Measurements from ENCODE around the gene MFAP5.
"Not testable (repeated sequence)": the region's sequence is repeated elsewhere in the genome, so short reads cannot be mapped to it uniquely, and the experiment has no call there.

MFAP5 gene

GRCh38 chr12:8675591-8676036 is 13.0 kb upstream of the MFAP5 start:
- DNase-seq (ENCODE audit: low read depth in 2 of 2) = no peak

DNA sequence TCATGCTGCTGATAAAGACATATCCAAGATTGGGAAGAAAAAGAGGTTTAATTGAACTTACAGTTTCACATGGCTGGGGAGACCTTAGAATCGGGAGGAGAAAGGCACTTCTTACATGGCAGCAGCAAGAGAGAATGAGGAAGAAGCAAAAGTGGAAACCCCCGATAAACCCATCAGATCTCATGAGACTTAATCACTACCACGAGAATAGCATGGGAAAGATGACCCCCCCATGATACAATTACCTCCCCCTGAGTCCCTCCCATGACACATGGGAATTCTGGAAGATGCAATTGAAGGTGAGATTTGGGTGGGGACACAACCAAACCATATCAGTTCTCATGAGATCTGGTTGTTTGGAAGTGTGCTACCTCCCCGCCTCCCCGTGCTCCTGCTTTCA is 9.8 kb upstream of the MFAP5 start:
- DNase-seq (ENCODE audit: low read depth in 2 of 2) = no peak

GRCh38 chr12:8668441-8668840 is 5.8 kb upstream of the MFAP5 start:
- no peak for DNase-seq (ENCODE audit: low read depth in 2 of 2)

- no peak for DNase-seq (ENCODE audit: low read depth in 2 of 2)
These were observed 4.6 kb upstream of the MFAP5 start for GRCh38 chr12:8667270-8667669.

- DNase-seq (ENCODE audit: low read depth in 2 of 2) = no peak
These were observed 3.1 kb upstream of the MFAP5 start for GRCh38 chr12:8665759-8666158.

GRCh38 chr12:8664228-8664913 is 1.7 kb upstream of the MFAP5 start:
- DNase-seq (ENCODE audit: low read depth in 2 of 2) = no peak

GRCh38 chr12:8661751-8662150 is 875 bp downstream of the MFAP5 start:
- DNase-seq (ENCODE audit: low read depth in 2 of 2) = no peak

DNA sequence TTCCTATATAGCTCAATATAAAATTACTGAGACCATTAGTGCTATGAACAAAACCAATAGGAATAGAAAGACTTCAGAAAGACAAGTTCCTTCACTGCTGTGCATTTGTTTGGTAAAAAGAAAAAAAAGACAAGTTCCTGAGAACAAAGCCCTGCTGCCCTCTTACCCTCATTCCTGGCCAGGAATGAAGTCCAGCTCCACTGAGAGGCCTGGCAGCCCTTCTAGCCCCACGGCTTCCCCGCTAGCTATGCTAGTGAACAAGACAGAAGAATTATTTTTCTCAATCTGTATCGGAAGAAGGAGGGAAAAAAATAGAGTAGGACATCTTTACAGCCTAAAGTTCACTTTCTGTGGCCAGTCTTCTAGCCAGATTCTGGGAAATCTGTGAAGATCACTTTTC is 1.6 kb downstream of the MFAP5 start:
- no peak for DNase-seq (ENCODE audit: low read depth in 2 of 2)

GRCh38 chr12:8658346-8658745 is 4.3 kb downstream of the MFAP5 start:
- DNase-seq (ENCODE audit: low read depth in 2 of 2) = no peak

DNA sequence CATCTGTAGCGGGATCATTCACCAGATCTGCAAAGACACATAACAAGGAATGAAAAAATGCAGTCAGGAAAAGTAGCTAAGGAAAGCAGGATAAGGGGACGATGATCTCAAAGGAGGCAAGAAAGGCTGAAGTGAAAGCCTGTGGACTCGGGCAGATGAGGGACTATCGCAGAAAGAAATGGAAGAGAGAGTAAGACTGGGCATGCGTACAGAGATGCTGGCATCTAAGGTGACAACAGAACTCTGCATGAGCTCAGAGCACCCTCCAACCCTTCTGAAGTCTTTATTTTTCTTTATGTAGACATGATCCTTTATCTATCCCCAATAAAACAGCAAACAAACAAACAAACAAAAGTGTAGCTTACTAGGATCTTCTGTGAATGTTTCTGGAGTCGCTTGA is 7.2 kb downstream of the MFAP5 start:
- no peak for DNase-seq (ENCODE audit: low read depth in 2 of 2)

DNA sequence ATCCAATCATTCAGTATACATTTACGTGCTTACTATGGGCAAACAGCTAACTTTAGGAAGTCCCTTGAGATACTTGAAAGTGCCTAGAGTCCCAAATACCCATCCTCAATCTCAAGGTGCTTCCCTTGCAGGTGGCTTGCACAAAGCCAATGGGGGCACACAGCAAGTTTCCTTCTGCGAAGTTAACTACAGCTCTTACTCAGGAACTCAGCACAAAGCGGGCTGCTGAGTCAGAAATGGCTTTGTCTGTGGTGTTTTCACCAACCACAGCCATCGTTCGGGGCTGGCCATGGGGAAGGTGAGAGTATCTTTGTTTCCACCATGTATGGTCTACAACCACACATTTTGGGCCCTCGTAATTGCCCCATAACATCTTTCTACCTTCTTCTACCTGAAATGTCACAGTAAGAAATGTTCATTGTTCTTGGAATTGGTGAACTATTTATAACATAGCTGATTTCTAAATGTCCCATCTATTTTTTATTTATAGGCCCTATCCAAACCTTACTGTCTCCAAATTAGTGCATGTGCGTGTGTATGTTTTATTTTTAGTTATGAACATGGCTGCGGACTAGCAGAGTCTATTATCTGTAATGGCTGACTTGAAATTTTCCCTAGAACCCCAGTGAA is 13.9 kb downstream of the MFAP5 start:
- DNase-seq (ENCODE audit: low read depth in 2 of 2) = peak; percentile 66 to 73

- no peak for DNase-seq (ENCODE audit: low read depth in 2 of 2)
These were observed 14.7 kb downstream of the MFAP5 start for GRCh38 chr12:8647968-8648367.

GRCh38 chr12:8644345-8645248 is 18.0 kb downstream of the MFAP5 start:
- peak in 1 of 2 donors; percentile 43 for DNase-seq (ENCODE audit: low read depth in 2 of 2)

DNA sequence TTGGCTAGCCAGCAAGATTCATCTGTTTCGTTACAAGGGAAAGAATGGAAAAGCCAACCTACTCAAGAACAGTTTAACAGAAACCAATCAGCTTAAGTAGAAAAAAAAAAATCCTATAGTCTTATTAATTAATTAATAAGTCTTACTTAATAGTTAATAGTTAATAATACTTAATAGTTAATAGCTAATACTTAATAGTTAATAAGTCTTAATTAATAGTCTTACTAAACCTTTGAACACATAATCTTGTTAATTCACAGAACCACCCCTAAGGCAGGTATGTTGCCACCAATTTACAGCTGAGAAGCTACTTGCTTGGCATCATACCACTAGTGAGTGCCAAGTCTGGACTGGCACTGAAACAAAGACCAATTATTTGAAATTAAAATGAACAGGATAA is 19.9 kb downstream of the MFAP5 start:
- DNase-seq (ENCODE audit: low read depth in 2 of 2) = no peak

GRCh38 chr12:8639936-8640335 is 22.7 kb downstream of the MFAP5 start:
- no peak for DNase-seq (ENCODE audit: low read depth in 2 of 2)

DNA sequence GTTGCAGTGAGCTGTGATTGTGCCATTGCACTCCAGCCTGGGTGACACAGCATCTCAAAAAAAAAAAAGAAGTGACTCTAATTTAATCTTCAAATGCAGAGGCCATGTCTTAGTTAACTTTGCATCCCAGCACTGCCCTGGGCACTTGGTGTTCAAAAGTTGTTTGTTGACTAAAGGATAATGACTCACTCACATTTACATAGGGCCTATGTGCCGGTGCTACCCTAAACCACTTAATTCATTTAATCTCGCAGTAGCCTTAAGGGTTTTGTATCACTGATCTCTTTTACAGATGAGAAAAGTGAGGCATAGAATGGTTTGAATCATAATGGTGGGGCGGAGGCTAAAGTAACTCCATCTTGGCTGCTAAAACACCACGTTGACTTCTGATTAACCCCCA is 23.7 kb downstream of the MFAP5 start:
- no peak for DNase-seq (ENCODE audit: low read depth in 2 of 2)

DNA sequence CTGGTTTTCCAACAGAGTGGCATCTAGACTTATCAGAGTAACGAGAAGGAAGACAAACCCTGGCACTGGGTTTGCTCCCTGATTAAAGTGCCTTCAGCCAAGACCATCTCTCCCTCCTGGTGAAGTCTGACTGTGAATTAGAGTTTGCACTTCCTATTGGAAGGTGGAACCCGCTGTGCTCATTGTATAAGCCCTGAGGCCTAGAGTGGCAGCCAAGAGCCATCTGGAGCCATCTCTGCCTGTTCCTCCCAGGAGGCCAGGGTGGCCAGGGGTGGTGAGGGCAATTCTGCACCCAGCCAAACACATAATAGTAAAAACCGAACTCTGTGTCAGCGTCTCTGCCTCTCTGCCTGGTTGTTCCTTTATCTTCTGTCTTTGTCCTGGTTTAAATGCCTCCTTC is 25.0 kb downstream of the MFAP5 start:
- DNase-seq (ENCODE audit: low read depth in 2 of 2) = no peak

DNA sequence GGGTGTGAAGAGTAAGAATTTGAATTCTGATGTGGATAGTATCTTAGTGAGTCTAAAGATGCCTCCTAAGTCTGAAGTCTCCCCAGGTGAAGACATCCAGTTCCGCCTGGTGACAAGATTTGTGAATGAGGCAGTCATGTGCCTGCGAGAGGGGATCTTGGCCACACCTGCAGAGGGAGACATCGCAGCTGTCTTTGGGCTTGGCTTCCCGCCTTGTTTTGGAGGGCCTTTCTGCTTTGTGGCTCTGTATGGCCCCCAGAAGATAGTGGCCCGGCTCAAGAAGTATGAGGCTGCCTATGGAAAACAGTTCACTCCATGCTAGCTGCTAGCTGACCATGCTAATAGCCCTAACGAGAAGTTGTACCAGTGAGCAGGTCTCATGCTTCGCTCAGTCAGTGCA is 25.4 kb downstream of the MFAP5 start:
- no peak for DNase-seq (ENCODE audit: low read depth in 2 of 2)

DNA sequence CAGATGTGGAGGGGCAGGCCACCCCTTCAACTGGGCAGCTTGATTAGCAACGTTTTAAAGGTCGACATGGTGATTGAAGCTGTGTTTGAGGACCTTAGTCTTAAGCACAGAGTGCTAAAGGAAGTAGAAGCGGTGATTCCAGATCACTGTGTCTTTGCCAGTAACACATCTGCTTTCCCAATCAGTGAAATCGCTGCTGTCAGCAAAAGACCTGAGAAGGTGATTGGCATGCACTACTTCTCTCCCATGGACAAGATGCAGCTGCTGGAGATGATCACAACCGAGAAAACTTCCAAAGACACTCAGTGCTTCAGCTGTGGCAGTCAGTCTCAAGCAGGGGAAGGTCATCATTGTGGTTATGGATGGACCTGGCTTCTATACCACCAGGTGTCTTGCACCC is 26.0 kb downstream of the MFAP5 start:
- no peak for DNase-seq (ENCODE audit: low read depth in 2 of 2)

DNA sequence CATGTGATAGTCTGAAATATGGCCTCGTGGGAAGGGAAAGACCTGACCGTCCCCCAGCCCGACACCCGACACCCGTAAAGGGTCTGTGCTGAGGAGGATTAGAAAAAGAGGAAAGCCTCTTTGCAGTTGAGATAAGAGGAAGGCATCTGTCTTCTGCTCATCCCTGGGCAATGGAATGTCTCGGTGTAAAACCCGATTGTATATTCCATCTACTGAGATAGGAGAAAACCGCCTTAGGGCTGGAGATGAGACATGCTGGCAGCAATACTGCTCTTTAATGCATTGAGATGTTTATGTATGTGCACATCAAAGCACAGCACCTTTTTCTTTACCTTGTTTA is 26.6 kb downstream of the MFAP5 start:
- DNase-seq (ENCODE audit: low read depth in 2 of 2) = not testable (repeated sequence)

GRCh38 chr12:8635342-8636006 is 27.2 kb downstream of the MFAP5 start:
- not testable (repeated sequence) for DNase-seq (ENCODE audit: low read depth in 2 of 2)

GRCh38 chr12:8630131-8630530 is 32.5 kb downstream of the MFAP5 start:
- no peak for DNase-seq (ENCODE audit: low read depth in 2 of 2)
